Trophoblast cell (in vitro differentiated cells and primary cell): ENCODE results near the gene EIF4E.

Experiments used
- DNase-seq, 2 donors: peaks; one replicate each; pipeline ENCODE4 v3.0.0-alpha.2; 2016
- H2AFZ ChIP-seq: 2 replicates; pipeline ENCODE4 v1.6.1; 2013; ENCODE audit warnings: low read length, moderate library complexity, mild to moderate bottlenecking; ENCODE audit not compliant: insufficient read depth, poor library complexity
- H2AK5ac ChIP-seq: 2 replicates; pipeline ENCODE4 v1.6.1; 2013; ENCODE audit warnings: mild to moderate bottlenecking, low read length
- H2BK120ac ChIP-seq: 2 replicates; pipeline ENCODE4 v1.6.1; 2013; ENCODE audit warnings: low read length, mild to moderate bottlenecking, moderate library complexity; ENCODE audit not compliant: insufficient read depth, poor library complexity
- H2BK12ac ChIP-seq: 2 replicates; pipeline ENCODE4 v1.6.1; 2013; ENCODE audit warnings: mild to moderate bottlenecking, low read length, moderate library complexity
- H2BK5ac ChIP-seq: 2 replicates; pipeline ENCODE4 v1.6.1; 2013; ENCODE audit warnings: low read length, low read depth, moderate library complexity, mild to moderate bottlenecking; ENCODE audit not compliant: poor library complexity
- H3K14ac ChIP-seq: 2 replicates; pipeline ENCODE4 v1.6.1; 2013; ENCODE audit warnings: mild to moderate bottlenecking, low read length
- H3K18ac ChIP-seq: 2 replicates; pipeline ENCODE4 v1.6.1; 2013; ENCODE audit warnings: mild to moderate bottlenecking, low read length
- H3K23ac ChIP-seq: 2 replicates; pipeline ENCODE4 v1.6.1; 2013; ENCODE audit warnings: low read length
- H3K27ac ChIP-seq: 2 replicates; pipeline ENCODE4 v1.5.1; 2013; ENCODE audit warnings: low read depth, mild to moderate bottlenecking, inconsistent platforms, low read length, moderate library complexity
- H3K27me3 ChIP-seq: 2 replicates; pipeline ENCODE4 v1.6.1; 2013; ENCODE audit warnings: inconsistent platforms, mild to moderate bottlenecking, low read length, moderate library complexity; ENCODE audit not compliant: insufficient read depth
- H3K36me3 ChIP-seq, 2 experiments: 1 replicate in 1 of 2; 2 replicates in 1 of 2; pipeline ENCODE4 v1.6.1; 2013; ENCODE audit warnings: low read length in 2 of 2, mild to moderate bottlenecking in 2 of 2, moderate library complexity in 1 of 2; ENCODE audit not compliant: insufficient read depth in 2 of 2, control insufficient read depth in 1 of 2
- H3K4ac ChIP-seq: 2 replicates; pipeline ENCODE4 v1.6.1; 2013; ENCODE audit warnings: low read depth, mild to moderate bottlenecking, low read length, moderate library complexity
- H3K4me1 ChIP-seq, 2 experiments: 1 replicate in 1 of 2; 2 replicates in 1 of 2; pipeline ENCODE4 v1.6.1; 2013; ENCODE audit warnings: low read length in 2 of 2, mild to moderate bottlenecking in 2 of 2, moderate library complexity in 1 of 2; ENCODE audit not compliant: insufficient read depth in 2 of 2, control insufficient read depth in 1 of 2
- H3K4me2 ChIP-seq: 2 replicates; pipeline ENCODE4 v1.6.1; 2013; ENCODE audit warnings: inconsistent platforms, mild to moderate bottlenecking, low read length, moderate library complexity
- H3K4me3 ChIP-seq: 2 replicates; pipeline ENCODE4 v1.5.1; 2013; ENCODE audit warnings: mild to moderate bottlenecking, low read depth, low read length, inconsistent platforms
- H3K79me1 ChIP-seq: one replicate; pipeline ENCODE4 v1.6.1; 2013; ENCODE audit warnings: low read length
- H3K79me2 ChIP-seq: 2 replicates; pipeline ENCODE4 v1.6.1; 2013; ENCODE audit warnings: low read length, mild to moderate bottlenecking; ENCODE audit not compliant: control insufficient read depth, insufficient read depth, poor library complexity
- H3K9ac ChIP-seq: 2 replicates; pipeline ENCODE4 v1.6.1; 2013; ENCODE audit warnings: mild to moderate bottlenecking, low read length
- H3K9me3 ChIP-seq: 2 replicates; pipeline ENCODE4 v1.6.1; 2013; ENCODE audit warnings: low read depth, mild to moderate bottlenecking, control low read depth, inconsistent platforms, low read length; ENCODE audit not compliant: insufficient read depth
- H4K12ac ChIP-seq: 2 replicates; pipeline ENCODE4 v1.6.1; 2013; ENCODE audit warnings: low read depth, mild to moderate bottlenecking, low read length, moderate library complexity
- H4K8ac ChIP-seq: 2 replicates; pipeline ENCODE4 v1.6.1; 2013; ENCODE audit warnings: low read depth, mild to moderate bottlenecking, low read length, moderate library complexity
- H4K91ac ChIP-seq: one replicate; pipeline ENCODE4 v1.6.1; 2013; ENCODE audit warnings: low read depth, mild to moderate bottlenecking, low read length, moderate library complexity
- WGBS: extraction: QIAGEN DNeasy Blood & Tissue Kit; methylation state at CpG from one replicate; pipeline ENCODE4 v1.1.7; 2013; ENCODE audit warnings: missing lambda C conversion rate; ENCODE audit not compliant: insufficient read length, insufficient coverage; ENCODE audit errors: extremely low coverage; 5-methylcytosine and 5-hydroxymethylcytosine counted together

Gene EIF4E

DNA sequence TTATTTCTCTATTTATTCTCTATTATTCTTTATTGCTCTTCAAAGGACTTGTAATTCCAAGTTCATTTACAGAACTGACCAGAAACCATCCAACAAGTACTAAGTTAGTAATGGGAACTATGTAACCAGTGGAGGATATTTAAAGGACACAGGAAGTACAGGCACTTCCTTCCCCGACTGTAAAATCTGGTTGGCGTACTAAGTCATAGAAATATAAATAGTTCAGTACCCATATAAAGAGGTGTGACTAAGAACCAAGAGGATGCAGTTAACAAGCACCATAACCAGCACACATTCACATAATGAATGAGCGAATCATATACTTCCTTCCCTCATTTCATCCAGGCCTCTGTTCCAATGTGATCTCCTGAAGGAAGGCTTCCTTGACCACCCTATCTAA is 3.6 kb upstream of the EIF4E start:
- Histone ChIP-seq H3K36me3 (no peaks in the 10 kb centered on the region), H3K4me3 (no peak overlapping the region), H3K4me1 (peaks cover 0 to 2% of the 10 kb centered on the region in 2 experiments), H3K4ac (no peak overlapping the region), H2BK12ac (no peak overlapping the region), H3K14ac (no peak overlapping the region), H3K79me1 (peaks cover 11% of the 10 kb centered on the region), H3K18ac (no peak overlapping the region), H2BK120ac (no peak overlapping the region), H4K91ac (no peak overlapping the region), H3K23ac (no peak overlapping the region), H3K79me2 (peaks cover 7% of the 10 kb centered on the region), H3K27ac (no peak overlapping the region), H2BK5ac (no peak overlapping the region), H3K9me3 (peaks cover 6% of the 10 kb centered on the region), H3K9ac (no peak overlapping the region), H4K12ac (no peak overlapping the region), H3K4me2 (no peak overlapping the region), H3K27me3 (no peaks in the 10 kb centered on the region), H2AK5ac (no peak overlapping the region), H2AFZ (no peak overlapping the region), H4K8ac (no peak overlapping the region)
- DNase-seq: peak in 1 of 2 donors; percentile 11
- no CpG with 5 or more reads among the region's 3 CpGs for WGBS

DNA sequence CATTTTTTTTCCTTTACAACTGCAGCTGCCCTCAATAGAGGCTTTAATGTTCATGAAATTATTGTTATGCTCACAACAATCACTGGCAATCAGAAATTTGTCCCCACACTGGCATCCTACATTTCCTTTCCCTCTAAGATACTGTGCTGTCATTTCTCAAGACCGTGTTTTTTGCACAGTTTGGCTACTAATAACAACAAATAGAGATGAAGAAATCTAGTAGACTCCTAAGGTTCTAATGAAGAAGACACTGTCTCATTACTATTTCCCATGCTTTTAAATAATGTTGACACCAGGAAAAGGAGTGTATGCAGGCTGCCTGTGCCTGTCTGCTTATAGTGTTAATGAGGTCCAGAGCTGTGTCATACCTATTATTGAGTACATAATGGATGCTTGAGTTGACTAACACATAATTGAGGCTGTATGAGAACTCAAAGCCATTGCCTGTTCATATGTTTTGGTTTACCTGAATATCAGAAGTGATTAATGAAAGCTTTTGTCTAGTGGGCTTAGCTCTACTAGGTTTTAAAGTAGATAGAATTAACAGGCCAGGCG is 1.5 kb upstream of the EIF4E start:
- H2BK5ac ChIP-seq: no peak overlapping the region
- no CpG with 5 or more reads among the region's 2 CpGs for WGBS
- H4K8ac ChIP-seq: no peak overlapping the region
- no peak overlapping the region for H3K9ac ChIP-seq
- H3K4ac ChIP-seq: no peak overlapping the region
- H3K14ac ChIP-seq: no peak overlapping the region
- H2BK120ac ChIP-seq: no peak overlapping the region
- H3K36me3 ChIP-seq: peaks cover 3 to 4% of the 10 kb centered on the region in 2 experiments
- H3K27me3 ChIP-seq: no peaks in the 10 kb centered on the region
- H3K79me1 ChIP-seq: peaks cover 11% of the 10 kb centered on the region
- H3K23ac ChIP-seq: no peak overlapping the region
- H3K18ac ChIP-seq: no peak overlapping the region
- no peak overlapping the region for H3K4me2 ChIP-seq
- no peak overlapping the region for H3K4me3 ChIP-seq
- no peak overlapping the region for H2BK12ac ChIP-seq
- no peak overlapping the region for H4K91ac ChIP-seq
- H3K27ac ChIP-seq: no peak overlapping the region
- H2AK5ac ChIP-seq: no peak overlapping the region
- peaks cover 6% of the 10 kb centered on the region for H3K9me3 ChIP-seq
- H2AFZ ChIP-seq: no peak overlapping the region
- no peak overlapping the region for H4K12ac ChIP-seq
- H3K4me1 ChIP-seq: peaks cover 0 to 2% of the 10 kb centered on the region in 2 experiments
- peaks cover 11% of the 10 kb centered on the region for H3K79me2 ChIP-seq
- no peak for DNase-seq

DNA sequence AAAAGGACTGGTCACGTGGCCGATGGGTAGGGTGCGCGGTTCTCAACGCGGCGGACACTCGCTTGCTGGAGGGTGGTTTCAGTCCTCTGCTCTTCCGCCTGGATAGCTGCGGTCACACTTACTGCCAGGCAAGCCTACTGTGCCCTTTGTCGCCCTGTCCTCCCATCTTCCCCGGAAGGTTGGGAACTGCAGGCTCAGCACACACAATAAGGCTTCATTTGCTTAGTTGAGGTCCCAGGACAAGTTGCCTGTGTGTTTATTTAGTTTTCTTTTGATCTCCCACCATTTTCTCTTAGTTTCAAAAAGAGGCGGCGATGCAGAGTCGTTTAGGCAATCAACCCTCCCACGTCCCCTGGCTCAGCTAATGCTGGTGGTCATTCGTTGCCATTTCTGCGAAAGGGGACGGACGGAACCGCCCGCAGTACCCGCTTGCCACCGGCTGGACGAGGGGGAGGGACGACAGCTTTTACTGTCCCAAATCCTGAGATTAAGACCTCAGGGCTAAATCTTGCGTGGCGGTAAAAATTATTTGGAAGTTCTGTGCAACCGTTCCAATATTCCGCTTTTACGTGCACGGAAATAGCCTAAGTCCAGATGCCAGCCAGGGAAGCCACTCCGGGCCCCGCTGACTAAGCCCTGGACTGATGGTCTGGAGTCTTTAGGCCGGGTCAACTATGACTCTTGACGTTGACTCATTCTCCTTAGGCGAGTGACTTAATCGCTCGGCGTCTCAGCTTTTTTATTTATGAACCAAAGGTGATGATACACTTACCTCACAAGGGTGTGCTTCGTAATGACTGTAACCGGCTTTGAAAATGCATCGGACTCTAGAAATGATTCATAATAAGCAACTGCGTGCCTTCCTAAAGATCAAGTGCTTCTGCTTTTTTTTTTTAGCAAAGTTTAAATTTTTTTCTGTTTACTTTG is 671 bp upstream of the EIF4E start:
- Histone ChIP-seq H2BK5ac (peak overlapping the region; percentile 80), H3K4me3 (peak overlapping the region; percentile 68), H3K36me3 (peaks cover 3 to 4% of the 10 kb centered on the region in 2 experiments), H3K9ac (peak overlapping the region; percentile 59), H3K18ac (peak overlapping the region; percentile 76), H2AFZ (peak overlapping the region; percentile 99), H2AK5ac (no peak overlapping the region), H3K27me3 (no peaks in the 10 kb centered on the region), H3K4me2 (peak overlapping the region; percentile 65), H4K8ac (peak overlapping the region; percentile 91), H4K91ac (peak overlapping the region; percentile 80), H3K23ac (no peak overlapping the region), H2BK120ac (peak overlapping the region; percentile 54), H4K12ac (peak overlapping the region; percentile 56), H3K14ac (peak overlapping the region; percentile 83), H2BK12ac (no peak overlapping the region), H3K9me3 (peaks cover 6% of the 10 kb centered on the region), H3K27ac (peak overlapping the region; percentile 74), H3K79me1 (peaks cover 11% of the 10 kb centered on the region), H3K79me2 (peaks cover 11% of the 10 kb centered on the region), H3K4me1 (peaks cover 0 to 2% of the 10 kb centered on the region in 2 experiments), H3K4ac (peak overlapping the region; percentile 66)
- DNase-seq: peak; percentile 98 to 99
- WGBS: no CpG with 5 or more reads among the region's 44 CpGs

DNA sequence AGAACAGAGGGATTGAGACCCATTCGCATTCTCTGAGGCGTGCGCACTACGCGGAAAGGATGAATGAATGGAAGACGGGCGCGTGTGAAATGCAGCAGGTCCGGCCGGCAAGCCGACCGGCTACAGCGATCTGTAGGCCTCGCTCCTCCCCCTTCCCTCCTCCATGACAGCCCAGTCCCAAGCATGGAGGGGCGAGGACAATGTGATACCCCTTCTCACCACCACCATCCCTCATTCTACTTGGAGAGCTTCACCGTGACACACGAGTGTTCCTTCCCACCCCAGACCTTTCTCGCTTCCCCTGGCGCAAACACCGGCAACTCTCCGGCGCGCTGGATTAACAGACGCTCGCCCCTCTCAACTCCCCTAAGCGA is 815 bp downstream of the EIF4E start:
- Histone ChIP-seq H3K9me3 (peaks cover 6% of the 10 kb centered on the region), H3K4me1 (peaks cover 0 to 2% of the 10 kb centered on the region in 2 experiments), H4K8ac (peak overlapping the region; percentile 94), H3K4me3 (peak overlapping the region; percentile 99), H3K14ac (peak overlapping the region; percentile 93), H3K4me2 (peak overlapping the region; percentile 59), H3K27ac (peak overlapping the region; percentile 81), H3K36me3 (peaks cover 3 to 7% of the 10 kb centered on the region in 2 experiments), H4K91ac (peak overlapping the region; percentile 87), H2AFZ (peak overlapping the region; percentile 83), H2BK120ac (peak overlapping the region; percentile 78), H3K79me1 (peaks cover 11% of the 10 kb centered on the region), H3K9ac (peak overlapping the region; percentile 95), H2BK5ac (peak overlapping the region; percentile 80), H3K79me2 (peaks cover 17% of the 10 kb centered on the region), H2BK12ac (no peak overlapping the region), H4K12ac (peak overlapping the region; percentile 97), H3K4ac (peak overlapping the region; percentile 87), H3K23ac (no peak overlapping the region), H3K18ac (peak overlapping the region; percentile 94), H2AK5ac (no peak overlapping the region), H3K27me3 (no peaks in the 10 kb centered on the region)
- peak; percentile 83 to 86 for DNase-seq
- no CpG with 5 or more reads among the region's 26 CpGs for WGBS
